ENCODE results near the gene SPTAN1. TPM values are rescaled to one million over a fixed set of nuclear protein-coding genes. Genes with fewer than 3 reads are reported as not detected.

The SPTAN1 gene
- total RNA-seq, 1 donor from 2014 or later = 270 TPM

DNA sequence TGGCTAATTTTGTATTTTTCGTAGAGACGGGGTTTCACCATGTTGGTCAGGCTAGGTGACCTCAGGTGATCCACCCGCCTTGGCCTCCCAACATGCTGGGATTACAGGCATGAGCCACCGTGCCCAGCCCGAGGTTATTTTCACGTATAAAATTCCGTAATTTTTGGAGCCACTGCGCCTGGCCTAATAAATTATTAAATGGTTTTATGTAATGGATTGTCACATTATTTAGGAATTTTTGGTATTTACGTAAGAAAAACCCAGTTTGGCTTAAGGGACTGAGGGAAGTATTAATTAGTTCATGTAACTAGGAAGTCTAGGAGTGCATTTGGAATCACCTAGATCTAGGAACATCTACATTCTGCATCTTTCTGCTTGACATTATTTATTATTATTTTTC is 39.6 kb upstream of the SPTAN1 start:
- TF ChIP-seq, protein P1, sequence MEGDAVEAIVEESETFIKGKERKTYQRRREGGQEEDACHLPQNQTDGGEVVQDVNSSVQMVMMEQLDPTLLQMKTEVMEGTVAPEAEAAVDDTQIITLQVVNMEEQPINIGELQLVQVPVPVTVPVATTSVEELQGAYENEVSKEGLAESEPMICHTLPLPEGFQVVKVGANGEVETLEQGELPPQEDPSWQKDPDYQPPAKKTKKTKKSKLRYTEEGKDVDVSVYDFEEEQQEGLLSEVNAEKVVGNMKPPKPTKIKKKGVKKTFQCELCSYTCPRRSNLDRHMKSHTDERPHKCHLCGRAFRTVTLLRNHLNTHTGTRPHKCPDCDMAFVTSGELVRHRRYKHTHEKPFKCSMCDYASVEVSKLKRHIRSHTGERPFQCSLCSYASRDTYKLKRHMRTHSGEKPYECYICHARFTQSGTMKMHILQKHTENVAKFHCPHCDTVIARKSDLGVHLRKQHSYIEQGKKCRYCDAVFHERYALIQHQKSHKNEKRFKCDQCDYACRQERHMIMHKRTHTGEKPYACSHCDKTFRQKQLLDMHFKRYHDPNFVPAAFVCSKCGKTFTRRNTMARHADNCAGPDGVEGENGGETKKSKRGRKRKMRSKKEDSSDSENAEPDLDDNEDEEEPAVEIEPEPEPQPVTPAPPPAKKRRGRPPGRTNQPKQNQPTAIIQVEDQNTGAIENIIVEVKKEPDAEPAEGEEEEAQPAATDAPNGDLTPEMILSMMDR (conservative IDR thresholded peaks at IDR 0.05) = no peak
- H3K4me3 Mint-ChIP-seq = no peak overlapping the region
- peaks cover 15% of the 10 kb centered on the region for H3K36me3 Mint-ChIP-seq
- no peak for DNase-seq (ENCODE audit: extremely low spot score, unreplicated experiment)
- H3K9me3 Mint-ChIP-seq = no peaks in the 10 kb centered on the region
- H3K27me3 Mint-ChIP-seq = no peaks in the 10 kb centered on the region
- no peaks in the 10 kb centered on the region for H3K4me1 Mint-ChIP-seq (ENCODE audit: unreplicated experiment)
- H3K27ac Mint-ChIP-seq = no peak overlapping the region

DNA sequence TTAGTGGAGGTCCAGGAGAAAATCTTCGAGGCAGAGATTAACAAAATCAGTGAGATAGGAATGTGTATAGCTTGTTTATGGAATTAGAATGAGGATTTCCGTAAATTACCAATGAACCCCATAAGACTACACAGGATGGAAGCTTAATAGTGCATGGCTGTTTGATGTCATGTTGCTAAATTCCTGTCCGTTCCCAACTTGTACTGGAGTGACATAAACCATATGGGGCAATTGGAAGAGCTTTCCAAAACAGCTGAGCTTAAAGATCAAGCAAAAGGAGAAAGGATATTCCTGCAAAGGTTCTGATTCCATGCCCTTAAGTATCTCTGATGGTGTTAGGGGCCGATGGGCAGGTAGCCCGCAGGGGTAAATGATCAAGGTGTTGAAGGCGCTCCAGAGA is 30.4 kb upstream of the SPTAN1 start:
- Mint-ChIP-seq H3K9me3 (no peaks in the 10 kb centered on the region), H3K27me3 (no peaks in the 10 kb centered on the region), H3K36me3 (peaks cover 31% of the 10 kb centered on the region), H3K4me3 (no peak overlapping the region), H3K4me1 (ENCODE audit: unreplicated experiment) (peaks cover 11% of the 10 kb centered on the region), H3K27ac (no peak overlapping the region)
- DNase-seq (ENCODE audit: extremely low spot score, unreplicated experiment) = no peak
- TF ChIP-seq, protein P1 (conservative IDR thresholded peaks at IDR 0.05) = no peak

DNA sequence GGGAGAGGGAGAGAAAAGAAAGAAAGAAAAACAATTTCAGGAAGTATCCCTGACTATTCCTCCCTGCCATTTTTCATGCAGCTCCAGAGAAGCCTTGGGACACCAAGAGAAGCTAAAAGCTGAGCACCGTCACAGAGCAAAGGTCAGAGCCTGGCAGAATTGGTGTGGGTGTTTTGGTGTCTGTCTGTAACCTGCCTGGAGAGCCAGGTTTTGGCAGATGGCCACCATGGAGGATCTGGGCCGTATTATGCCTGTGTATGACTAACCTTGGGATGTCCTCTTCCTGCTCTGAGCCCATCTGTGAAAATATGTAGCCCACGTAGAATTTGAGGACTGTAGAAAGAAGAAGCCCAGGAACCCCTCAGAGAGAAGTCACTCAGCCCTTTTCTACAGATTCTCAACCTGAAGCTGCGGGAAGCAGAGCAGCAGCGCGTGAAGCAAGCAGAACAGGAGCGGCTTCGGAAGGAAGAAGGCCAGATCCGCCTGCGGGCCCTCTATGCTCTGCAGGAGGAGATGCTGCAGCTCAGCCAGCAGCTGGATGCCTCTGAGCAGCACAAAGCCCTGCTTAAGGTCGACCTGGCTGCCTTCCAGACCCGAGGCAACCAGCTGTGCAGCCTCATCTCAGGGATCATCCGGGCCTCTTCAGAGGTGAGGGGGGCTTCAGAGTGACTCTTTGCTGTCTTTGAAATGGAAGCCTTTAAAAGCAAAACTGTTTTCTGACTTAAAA is 29.0 kb upstream of the SPTAN1 start:
- Mint-ChIP-seq H3K4me3 (no peak overlapping the region), H3K9me3 (no peaks in the 10 kb centered on the region), H3K27me3 (no peaks in the 10 kb centered on the region), H3K27ac (no peak overlapping the region), H3K4me1 (ENCODE audit: unreplicated experiment) (peaks cover 11% of the 10 kb centered on the region), H3K36me3 (peaks cover 20% of the 10 kb centered on the region)
- no peak for DNase-seq (ENCODE audit: extremely low spot score, unreplicated experiment)
- TF ChIP-seq, protein P1 (conservative IDR thresholded peaks at IDR 0.05) = no peak

DNA sequence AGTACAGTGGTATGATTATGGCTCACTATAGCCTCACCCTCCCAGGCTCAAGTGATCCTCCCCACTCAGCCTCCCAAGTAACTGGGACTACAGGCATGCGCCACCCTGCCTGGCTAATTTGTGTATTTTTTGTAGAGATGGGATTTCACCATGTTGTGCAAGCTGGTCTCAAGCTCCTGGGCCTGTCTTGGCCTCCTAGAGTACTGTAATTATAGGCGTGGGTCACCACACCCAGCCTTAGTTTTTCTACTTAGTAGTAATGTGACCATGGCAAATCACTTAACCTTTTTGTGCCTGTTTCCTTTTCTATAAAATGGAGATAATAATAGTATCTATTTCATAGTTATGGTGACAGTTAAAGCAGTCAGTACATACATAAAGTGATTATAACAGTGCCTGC is 25.7 kb upstream of the SPTAN1 start:
- Mint-ChIP-seq H3K9me3 (no peaks in the 10 kb centered on the region), H3K27ac (peak overlapping the region; percentile 61), H3K36me3 (peaks cover 18% of the 10 kb centered on the region), H3K27me3 (no peaks in the 10 kb centered on the region), H3K4me1 (ENCODE audit: unreplicated experiment) (peaks cover 11% of the 10 kb centered on the region), H3K4me3 (no peak overlapping the region)
- no peak for DNase-seq (ENCODE audit: extremely low spot score, unreplicated experiment)
- TF ChIP-seq, protein P1 (conservative IDR thresholded peaks at IDR 0.05) = no peak

DNA sequence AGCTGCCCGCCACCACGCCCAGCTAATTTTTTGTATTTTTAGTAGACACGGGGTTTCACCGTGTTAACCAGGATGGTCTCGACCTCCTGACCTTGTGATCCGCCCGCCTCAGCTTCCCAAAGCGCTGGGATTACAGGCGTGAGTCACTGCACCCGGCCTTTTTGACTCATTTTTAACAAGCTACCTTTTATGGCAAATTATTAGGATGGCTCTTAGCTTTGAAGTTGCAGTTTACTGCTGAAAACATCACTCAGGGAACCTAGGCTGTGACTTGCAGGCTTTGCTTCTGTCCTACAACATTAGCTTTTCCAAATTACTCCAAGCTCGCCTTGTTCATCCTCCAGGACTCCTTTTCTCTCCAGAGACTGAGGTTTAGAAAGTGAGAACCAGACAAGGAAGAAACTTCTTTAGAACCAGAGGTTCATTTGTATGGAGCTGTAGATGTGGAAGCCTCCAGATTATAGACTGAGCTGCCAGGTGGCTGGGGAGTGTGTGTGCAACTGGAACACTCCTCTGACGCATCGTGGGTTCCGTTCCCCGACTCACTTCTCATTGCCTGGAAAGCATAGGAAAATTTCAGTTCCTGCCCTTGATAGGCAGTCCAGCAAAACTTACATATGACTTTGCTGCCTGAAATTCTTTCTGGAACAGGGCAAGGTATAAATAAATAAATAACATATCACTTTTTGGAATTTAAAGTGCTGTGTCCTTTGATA is 23.8 kb upstream of the SPTAN1 start:
- Mint-ChIP-seq H3K4me3 (no peak overlapping the region), H3K27ac (no peak overlapping the region), H3K4me1 (ENCODE audit: unreplicated experiment) (peaks cover under 1% of the 10 kb centered on the region), H3K27me3 (no peaks in the 10 kb centered on the region), H3K9me3 (no peaks in the 10 kb centered on the region), H3K36me3 (peaks cover 20% of the 10 kb centered on the region)
- TF ChIP-seq, protein P1 (conservative IDR thresholded peaks at IDR 0.05) = no peak
- DNase-seq (ENCODE audit: extremely low spot score, unreplicated experiment) = no peak

Data from type B pancreatic cell (in vitro differentiated cells).